ENCODE results near the gene CCDC157.

CCDC157 gene

GRCh38 chr22:30333707-30334087 lies 23.1 kb upstream of the CCDC157 start:
- TF ChIP-seq EZH2phosphoT487 (IDR thresholded peaks at IDR 0.05; ENCODE audit: borderline replicate concordance), result no peak
- TF ChIP-seq, protein P1, sequence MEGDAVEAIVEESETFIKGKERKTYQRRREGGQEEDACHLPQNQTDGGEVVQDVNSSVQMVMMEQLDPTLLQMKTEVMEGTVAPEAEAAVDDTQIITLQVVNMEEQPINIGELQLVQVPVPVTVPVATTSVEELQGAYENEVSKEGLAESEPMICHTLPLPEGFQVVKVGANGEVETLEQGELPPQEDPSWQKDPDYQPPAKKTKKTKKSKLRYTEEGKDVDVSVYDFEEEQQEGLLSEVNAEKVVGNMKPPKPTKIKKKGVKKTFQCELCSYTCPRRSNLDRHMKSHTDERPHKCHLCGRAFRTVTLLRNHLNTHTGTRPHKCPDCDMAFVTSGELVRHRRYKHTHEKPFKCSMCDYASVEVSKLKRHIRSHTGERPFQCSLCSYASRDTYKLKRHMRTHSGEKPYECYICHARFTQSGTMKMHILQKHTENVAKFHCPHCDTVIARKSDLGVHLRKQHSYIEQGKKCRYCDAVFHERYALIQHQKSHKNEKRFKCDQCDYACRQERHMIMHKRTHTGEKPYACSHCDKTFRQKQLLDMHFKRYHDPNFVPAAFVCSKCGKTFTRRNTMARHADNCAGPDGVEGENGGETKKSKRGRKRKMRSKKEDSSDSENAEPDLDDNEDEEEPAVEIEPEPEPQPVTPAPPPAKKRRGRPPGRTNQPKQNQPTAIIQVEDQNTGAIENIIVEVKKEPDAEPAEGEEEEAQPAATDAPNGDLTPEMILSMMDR (conservative IDR thresholded peaks at IDR 0.05; ENCODE audit: low read length), result no peak
- Histone ChIP-seq H3K4me2 (ENCODE audit: low read depth, low read length, poor library complexity, severe bottlenecking) (no peak overlapping the region), H3K9ac (ENCODE audit: low read depth, low read length, poor library complexity, severe bottlenecking) (no peak overlapping the region), H3K36me3 (ENCODE audit: insufficient read depth, low read length) (peaks cover 71% of the 10 kb centered on the region), H3F3A (ENCODE audit: low read depth) (peaks cover 7% of the 10 kb centered on the region; the same call in 1 of the 2 replicates), H3K9me2 (replicated peaks; ENCODE audit: low read depth, low read length) (no peaks in the 10 kb centered on the region), H3K4me1 (ENCODE audit: insufficient read depth, low read length, poor library complexity, severe bottlenecking) (peaks cover 7% of the 10 kb centered on the region), H3K9me3 (ENCODE audit: insufficient read depth, low read depth, low read length) (no peaks in the 10 kb centered on the region), H3K79me2 (ENCODE audit: insufficient read depth, low read length) (no peaks in the 10 kb centered on the region), H3K4me3 (ENCODE audit: low read length, poor library complexity, severe bottlenecking) (no peak overlapping the region), H4K20me1 (ENCODE audit: insufficient read depth, low read length, poor library complexity, severe bottlenecking) (no peaks in the 10 kb centered on the region), H2AFZ (ENCODE audit: low read length) (no peak overlapping the region), H3K27me3 (ENCODE audit: insufficient read depth, low read length, poor library complexity, severe bottlenecking) (no peaks in the 10 kb centered on the region)

DNA sequence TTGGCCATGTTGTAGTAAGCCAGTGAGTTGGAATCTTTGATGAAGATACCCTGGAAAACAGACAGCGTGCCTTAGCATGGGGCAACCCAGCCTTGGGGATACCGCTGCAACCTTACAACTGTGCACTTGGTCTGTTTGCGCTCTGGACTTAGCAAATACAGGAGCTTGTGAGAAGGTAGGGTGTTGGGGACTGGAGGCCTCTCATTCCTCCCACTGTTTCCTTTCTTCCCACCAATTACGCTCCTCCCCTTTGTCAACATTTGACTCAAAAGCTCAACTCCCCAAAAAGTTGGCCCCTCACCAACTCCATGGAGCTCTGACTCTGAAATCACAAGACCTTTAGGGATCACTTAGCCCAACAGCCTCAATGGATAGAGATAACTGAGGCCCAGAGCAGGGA lies 22.2 kb upstream of the CCDC157 start:
- Histone ChIP-seq H4K20me1 (ENCODE audit: insufficient read depth, low read length, poor library complexity, severe bottlenecking) (no peaks in the 10 kb centered on the region), H3K27me3 (ENCODE audit: insufficient read depth, low read length, poor library complexity, severe bottlenecking) (no peaks in the 10 kb centered on the region), H2AFZ (ENCODE audit: low read length) (no peak overlapping the region), H3K4me3 (ENCODE audit: low read length, poor library complexity, severe bottlenecking) (no peak overlapping the region), H3F3A (ENCODE audit: low read depth) (peaks cover 7% of the 10 kb centered on the region; the same call in 1 of the 2 replicates), H3K79me2 (ENCODE audit: insufficient read depth, low read length) (no peaks in the 10 kb centered on the region), H3K4me2 (ENCODE audit: low read depth, low read length, poor library complexity, severe bottlenecking) (no peak overlapping the region), H3K9me2 (replicated peaks; ENCODE audit: low read depth, low read length) (no peaks in the 10 kb centered on the region), H3K4me1 (ENCODE audit: insufficient read depth, low read length, poor library complexity, severe bottlenecking) (peaks cover 7% of the 10 kb centered on the region), H3K36me3 (ENCODE audit: insufficient read depth, low read length) (peaks cover 81% of the 10 kb centered on the region), H3K9me3 (ENCODE audit: insufficient read depth, low read depth, low read length) (no peaks in the 10 kb centered on the region), H3K9ac (ENCODE audit: low read depth, low read length, poor library complexity, severe bottlenecking) (no peak overlapping the region)
- TF ChIP-seq, protein P1 (conservative IDR thresholded peaks at IDR 0.05; ENCODE audit: low read length), result no peak
- no peak for TF ChIP-seq EZH2phosphoT487 (IDR thresholded peaks at IDR 0.05; ENCODE audit: borderline replicate concordance)

DNA sequence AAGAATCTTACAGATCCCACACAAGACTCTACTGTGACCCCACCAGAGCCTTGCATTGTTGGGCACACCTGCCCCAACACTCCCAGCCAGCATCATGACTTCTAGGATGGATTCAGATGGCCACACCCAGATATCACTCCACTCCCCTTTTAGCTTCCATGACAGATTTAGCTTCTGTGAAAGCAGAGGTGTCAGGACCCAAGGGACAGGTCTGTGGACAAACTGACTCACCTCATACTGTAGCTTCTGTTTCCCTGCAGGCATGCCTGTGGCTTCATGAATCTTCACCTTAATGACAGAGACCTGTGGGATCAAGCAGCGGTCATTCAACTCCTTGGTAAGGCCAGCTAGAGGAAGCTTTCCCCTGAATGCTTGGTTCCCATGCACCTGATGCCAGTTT lies 21.6 kb upstream of the CCDC157 start:
- H3K4me2 ChIP-seq (ENCODE audit: low read depth, low read length, poor library complexity, severe bottlenecking), result no peak overlapping the region
- no peak overlapping the region for H3K9ac ChIP-seq (ENCODE audit: low read depth, low read length, poor library complexity, severe bottlenecking)
- H2AFZ ChIP-seq (ENCODE audit: low read length), result no peak overlapping the region
- H3F3A ChIP-seq (ENCODE audit: low read depth), result peaks cover 7% of the 10 kb centered on the region; the same call in 1 of the 2 replicates
- H3K4me1 ChIP-seq (ENCODE audit: insufficient read depth, low read length, poor library complexity, severe bottlenecking), result peaks cover 7% of the 10 kb centered on the region
- peaks cover 87% of the 10 kb centered on the region for H3K36me3 ChIP-seq (ENCODE audit: insufficient read depth, low read length)
- no peaks in the 10 kb centered on the region for H3K79me2 ChIP-seq (ENCODE audit: insufficient read depth, low read length)
- no peaks in the 10 kb centered on the region for H4K20me1 ChIP-seq (ENCODE audit: insufficient read depth, low read length, poor library complexity, severe bottlenecking)
- TF ChIP-seq EZH2phosphoT487 (IDR thresholded peaks at IDR 0.05; ENCODE audit: borderline replicate concordance), result no peak
- no peaks in the 10 kb centered on the region for H3K9me2 ChIP-seq (replicated peaks; ENCODE audit: low read depth, low read length)
- no peaks in the 10 kb centered on the region for H3K27me3 ChIP-seq (ENCODE audit: insufficient read depth, low read length, poor library complexity, severe bottlenecking)
- no peaks in the 10 kb centered on the region for H3K9me3 ChIP-seq (ENCODE audit: insufficient read depth, low read depth, low read length)
- H3K4me3 ChIP-seq (ENCODE audit: low read length, poor library complexity, severe bottlenecking), result no peak overlapping the region

DNA sequence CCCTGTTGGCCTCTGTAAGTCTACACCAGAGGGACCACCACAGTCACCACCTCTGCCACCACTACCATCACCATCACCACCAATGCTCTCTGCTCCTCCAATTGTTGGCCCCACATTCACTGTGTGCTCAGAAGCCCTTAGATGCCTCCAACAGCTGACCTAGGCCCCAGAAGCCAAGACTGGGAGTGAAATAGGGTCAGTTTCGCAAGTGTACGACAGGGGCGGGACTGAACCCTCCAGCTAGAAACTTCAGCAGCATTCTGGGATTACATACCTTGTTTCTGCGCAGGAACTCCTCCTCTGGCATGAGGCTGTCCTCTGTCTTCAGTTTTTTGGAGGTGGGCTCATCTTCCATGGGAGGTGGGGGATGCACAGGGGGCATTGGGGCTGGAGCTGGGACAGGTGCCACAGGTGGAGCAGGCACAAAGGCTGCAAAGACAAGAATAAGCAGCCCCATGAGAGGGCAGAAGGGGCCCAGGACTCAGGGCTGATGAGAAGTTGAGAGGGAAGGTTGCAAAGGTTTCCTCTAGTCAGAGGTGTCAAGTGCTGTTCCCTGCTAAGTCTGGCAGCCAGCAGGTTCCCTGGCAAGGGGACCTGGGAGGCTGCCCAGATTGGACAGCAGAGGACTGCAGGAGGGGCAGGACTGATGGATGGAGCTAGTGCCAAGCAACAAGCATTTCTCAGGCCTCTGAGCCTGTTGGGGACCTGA lies 19.9 kb upstream of the CCDC157 start:
- Histone ChIP-seq H3K4me2 (ENCODE audit: low read depth, low read length, poor library complexity, severe bottlenecking) (no peak overlapping the region), H3K79me2 (ENCODE audit: insufficient read depth, low read length) (no peaks in the 10 kb centered on the region), H3K9me2 (replicated peaks; ENCODE audit: low read depth, low read length) (no peaks in the 10 kb centered on the region), H3K4me1 (ENCODE audit: insufficient read depth, low read length, poor library complexity, severe bottlenecking) (peaks cover 7% of the 10 kb centered on the region), H3K9ac (ENCODE audit: low read depth, low read length, poor library complexity, severe bottlenecking) (no peak overlapping the region), H3F3A (ENCODE audit: low read depth) (peaks cover 7% of the 10 kb centered on the region; the same call in 1 of the 2 replicates), H3K36me3 (ENCODE audit: insufficient read depth, low read length) (peaks cover 97% of the 10 kb centered on the region), H3K27me3 (ENCODE audit: insufficient read depth, low read length, poor library complexity, severe bottlenecking) (no peaks in the 10 kb centered on the region), H3K4me3 (ENCODE audit: low read length, poor library complexity, severe bottlenecking) (no peak overlapping the region), H2AFZ (ENCODE audit: low read length) (no peak overlapping the region), H4K20me1 (ENCODE audit: insufficient read depth, low read length, poor library complexity, severe bottlenecking) (no peaks in the 10 kb centered on the region), H3K9me3 (ENCODE audit: insufficient read depth, low read depth, low read length) (no peaks in the 10 kb centered on the region)
- no peak for TF ChIP-seq EZH2phosphoT487 (IDR thresholded peaks at IDR 0.05; ENCODE audit: borderline replicate concordance)
- TF ChIP-seq, protein P1 (conservative IDR thresholded peaks at IDR 0.05; ENCODE audit: low read length), result no peak

Measured in Loucy (cell line).